H1 (cell line): Measurements from ENCODE around the gene BORA. TPM values are rescaled to one million over a fixed set of nuclear protein-coding genes. Genes with fewer than 3 reads are reported as not detected.

Source experiments
- CTCF ChIA-PET: fragments of 300-600 bp; sonication (Branson Sonifier 250); formaldehyde crosslinking; loops from one replicate; lab custom pipeline; 2021; ENCODE audit not compliant: partially characterized antibody; lab: Charles Lee
- POLR2A ChIA-PET: fragments of 300-600 bp; sonication (Branson Sonifier 250); formaldehyde crosslinking; loops from one replicate; lab custom pipeline; 2021; ENCODE audit warnings: inconsistent platforms; ENCODE audit not compliant: partially characterized antibody; lab: Charles Lee
- DNase-seq, 2 experiments: peaks; one replicate each; pipeline versions ENCODE4 v3.0.0 to v3.0.0-alpha.2; 2010 to 2022; ENCODE audit warnings: low spot score in 2 of 2, low read depth in 1 of 2, mixed read lengths in 1 of 2
- FAIRE-seq: peaks from 2 replicates; lab custom pipeline; 2011; peaks lifted over from hg19 to GRCh38; lab: Jason Lieb, UNC
- H2AFZ ChIP-seq: 2 replicates; pipeline ENCODE4 v1.8.1; 2012; ENCODE audit warnings: low read length, inconsistent platforms
- H2AK5ac ChIP-seq: 2 replicates; pipeline ENCODE4 v1.6.1; 2013; ENCODE audit warnings: low read depth, low read length
- H2BK120ac ChIP-seq: replicated peaks from 2 replicates; pipeline ENCODE3; 2013; ENCODE audit warnings: low read depth, low read length, inconsistent platforms
- H2BK12ac ChIP-seq: 2 replicates; pipeline ENCODE4 v1.6.1; 2013; ENCODE audit warnings: low read depth, low read length
- H2BK15ac ChIP-seq: 2 replicates; pipeline ENCODE4 v1.6.1; 2013; ENCODE audit warnings: low read length
- H2BK20ac ChIP-seq: 2 replicates; pipeline ENCODE4 v1.6.1; 2013; ENCODE audit warnings: low read length
- H2BK5ac ChIP-seq: 2 replicates; pipeline ENCODE4 v1.6.1; 2013; ENCODE audit warnings: low read depth, low read length
- H3K14ac ChIP-seq: 2 replicates; pipeline ENCODE4 v1.6.1; 2013; ENCODE audit warnings: inconsistent platforms; ENCODE audit not compliant: insufficient read length
- H3K18ac ChIP-seq: 2 replicates; pipeline ENCODE4 v1.6.1; 2013; ENCODE audit warnings: low read length; ENCODE audit errors: extremely low read depth
- H3K23ac ChIP-seq: 2 replicates; pipeline ENCODE4 v1.6.1; 2013; ENCODE audit warnings: inconsistent platforms; ENCODE audit not compliant: insufficient read length
- H3K23me2 ChIP-seq: 2 replicates; pipeline ENCODE4 v1.6.1; 2013; ENCODE audit warnings: low read depth, low read length
- H3K27ac ChIP-seq: 2 replicates; pipeline ENCODE4 v1.6.1; 2011; ENCODE audit warnings: low read depth, low read length, inconsistent platforms
- H3K27me3 ChIP-seq, 4 experiments: replicated peaks in 1 of 4; 1 replicate in 1 of 4; 2 replicates in 3 of 4; pipeline versions ENCODE4 v1.6.1 to v1.8.1; 2011 to 2013; ENCODE audit warnings: low read length in 3 of 4, mild to moderate bottlenecking in 3 of 4, inconsistent platforms in 2 of 4, mixed read lengths in 2 of 4, moderate library complexity in 1 of 4; ENCODE audit not compliant: control insufficient read depth in 3 of 4, insufficient read depth in 3 of 4; ENCODE audit errors: extremely low read depth in 1 of 4
- H3K36me3 ChIP-seq, 4 experiments: 2 replicates each; pipeline versions ENCODE4 v1.6.1 to v1.8.1; 2011 to 2013; ENCODE audit warnings: mild to moderate bottlenecking in 4 of 4, low read length in 3 of 4, moderate library complexity in 2 of 4, control low read depth in 1 of 4, inconsistent platforms in 1 of 4; ENCODE audit not compliant: insufficient read depth in 4 of 4, control insufficient read depth in 2 of 4
- H3K4ac ChIP-seq: replicated peaks from 2 replicates; pipeline ENCODE3; 2013; ENCODE audit warnings: low read length, low read depth, mixed read lengths, inconsistent platforms; ENCODE audit not compliant: insufficient read length
- H3K4me1 ChIP-seq, 4 experiments: replicated peaks in 1 of 4; 1 replicate in 1 of 4; 2 replicates in 3 of 4; pipeline versions ENCODE4 v1.6.1 to v1.8.1; 2011 to 2013; ENCODE audit warnings: low read length in 3 of 4, inconsistent platforms in 2 of 4, mixed read lengths in 1 of 4; ENCODE audit not compliant: insufficient read depth in 4 of 4, control insufficient read depth in 3 of 4
- H3K4me2 ChIP-seq, 2 experiments: 2 replicates each; pipeline versions ENCODE4 v1.6.1 to v1.8.1; 2011 to 2013; ENCODE audit warnings: low read depth in 2 of 2, low read length in 2 of 2, control low read depth in 1 of 2, inconsistent platforms in 1 of 2, mild to moderate bottlenecking in 1 of 2; ENCODE audit not compliant: insufficient read depth in 1 of 2
- H3K4me3 ChIP-seq, 4 experiments: fragments of 200-600, 300-600 bp in 1 of 4; sonication (generic), shearing (Covaris generic), sonication (Bioruptor Twin) in 1 of 4; 2 replicates each; pipeline versions ENCODE4 v1.5.1 to v1.8.1; 2011 to 2016; ENCODE audit warnings: low read length in 4 of 4, low read depth in 3 of 4, control low read depth in 2 of 4, inconsistent platforms in 2 of 4, mild to moderate bottlenecking in 2 of 4, mixed read lengths in 1 of 4, moderate library complexity in 1 of 4; ENCODE audit not compliant: insufficient read depth in 2 of 4; ENCODE audit errors: extremely low read depth in 1 of 4
- H3K56ac ChIP-seq: replicated peaks from 2 replicates; pipeline ENCODE3; 2013; ENCODE audit warnings: low read depth, mild to moderate bottlenecking, mixed read lengths, low read length, inconsistent platforms; ENCODE audit not compliant: insufficient read length
- H3K79me1 ChIP-seq: 2 replicates; pipeline ENCODE4 v1.6.1; 2013; ENCODE audit warnings: low read depth, low read length, control low read depth
- H3K79me2 ChIP-seq, 2 experiments: 2 replicates each; pipeline versions ENCODE4 v1.6.1 to v1.8.1; 2012 to 2013; ENCODE audit warnings: low read length in 2 of 2, mild to moderate bottlenecking in 2 of 2, inconsistent platforms in 1 of 2; ENCODE audit not compliant: insufficient read depth in 2 of 2, control insufficient read depth in 1 of 2
- H3K9ac ChIP-seq, 4 experiments: replicated peaks in 1 of 4; 1 replicate in 1 of 4; 2 replicates in 3 of 4; pipeline versions ENCODE4 v1.6.1 to v1.8.1; 2011 to 2013; ENCODE audit warnings: low read depth in 3 of 4, low read length in 3 of 4, control low read depth in 2 of 4, mild to moderate bottlenecking in 2 of 4, moderate library complexity in 2 of 4, inconsistent platforms in 1 of 4; ENCODE audit errors: extremely low read depth in 1 of 4
- H3K9me3 ChIP-seq, 2 experiments: 2 replicates each; pipeline versions ENCODE4 v1.6.1 to v1.8.1; 2012 to 2013; ENCODE audit warnings: mild to moderate bottlenecking in 2 of 2, moderate library complexity in 2 of 2, control low read depth in 1 of 2, inconsistent platforms in 1 of 2, low read depth in 1 of 2, low read length in 1 of 2, mixed read lengths in 1 of 2; ENCODE audit not compliant: insufficient read depth in 2 of 2
- H4K20me1 ChIP-seq, 2 experiments: replicated peaks in 1 of 2; 2 replicates each; pipeline versions ENCODE3 to v1.8.1; 2011 to 2013; ENCODE audit warnings: inconsistent platforms in 2 of 2, low read length in 2 of 2, mild to moderate bottlenecking in 1 of 2; ENCODE audit not compliant: insufficient read depth in 2 of 2, control insufficient read depth in 1 of 2
- H4K5ac ChIP-seq: 2 replicates; pipeline ENCODE4 v1.6.1; 2013; ENCODE audit warnings: low read length, low read depth, mixed read lengths, inconsistent platforms; ENCODE audit not compliant: insufficient read length
- H4K8ac ChIP-seq: 2 replicates; pipeline ENCODE4 v1.8.0; 2013; ENCODE audit warnings: mild to moderate bottlenecking, moderate library complexity, low read length, inconsistent platforms; ENCODE audit not compliant: insufficient read depth; ENCODE audit errors: extremely low read depth
- H4K91ac ChIP-seq: replicated peaks from 2 replicates; pipeline ENCODE3; 2013; ENCODE audit warnings: low read length, mixed read lengths, inconsistent platforms; ENCODE audit not compliant: insufficient read length
- CHD1 ChIP-seq: IDR thresholded peaks from 2 replicates; pipeline ENCODE4 v1.6.1; 2012; ENCODE audit warnings: low read depth, low read length, improper control_type of control experiment
- CHD2 ChIP-seq: IDR thresholded peaks from 2 replicates; pipeline ENCODE4 v1.6.1; 2012; ENCODE audit warnings: low read length, improper control_type of control experiment
- CTBP2 ChIP-seq: IDR thresholded peaks from 2 replicates; pipeline ENCODE4 v1.7.0; 2011; ENCODE audit warnings: borderline replicate concordance, mild to moderate bottlenecking, moderate library complexity, mixed read lengths, low read length; ENCODE audit not compliant: insufficient read depth, insufficient read length
- NANOG ChIP-seq: IDR thresholded peaks from 2 replicates; pipeline ENCODE4 v1.6.1; 2011; ENCODE audit warnings: low read length, low read depth, mild to moderate bottlenecking, inconsistent platforms; ENCODE audit not compliant: insufficient read depth, poor library complexity, severe bottlenecking
- POU5F1 ChIP-seq: IDR thresholded peaks from 2 replicates; pipeline ENCODE4 v1.6.1; 2011; ENCODE audit warnings: low read depth, mild to moderate bottlenecking, low read length, moderate library complexity
- RAD21 ChIP-seq, 2 experiments: IDR thresholded peaks in 1 of 2; conservative IDR thresholded peaks in 1 of 2; 2 replicates each; pipeline ENCODE4 v1.6.1; 2011; ENCODE audit warnings: low read depth in 2 of 2, low read length in 2 of 2, improper control_type of control experiment in 1 of 2, inconsistent platforms in 1 of 2, mild to moderate bottlenecking in 1 of 2, moderate library complexity in 1 of 2
- RXRA ChIP-seq: IDR thresholded peaks from 2 replicates; pipeline ENCODE4 v1.6.1; 2011; ENCODE audit warnings: low read depth, mild to moderate bottlenecking, low read length, moderate library complexity; ENCODE audit not compliant: insufficient read depth
- SIX5 ChIP-seq: IDR thresholded peaks from 2 replicates; pipeline ENCODE4 v1.6.1; 2011; ENCODE audit warnings: mild to moderate bottlenecking, low read depth, low read length
- TBP ChIP-seq: IDR thresholded peaks from 2 replicates; pipeline ENCODE4 v1.6.1; 2011; ENCODE audit warnings: low read depth, low read length, improper control_type of control experiment
- TCF12 ChIP-seq: IDR thresholded peaks from 2 replicates; pipeline ENCODE4 v1.6.1; 2011; ENCODE audit warnings: low read depth, mild to moderate bottlenecking, low read length
- USF2 ChIP-seq: IDR thresholded peaks from 2 replicates; pipeline ENCODE4 v1.6.1; 2011; ENCODE audit warnings: low read length, improper control_type of control experiment
- YY1 ChIP-seq: IDR thresholded peaks from 2 replicates; pipeline ENCODE4 v1.6.1; 2011; ENCODE audit warnings: low read depth, mild to moderate bottlenecking, low read length
- ZNF274 ChIP-seq: IDR thresholded peaks from 2 replicates; pipeline ENCODE4 v1.7.0; 2012; ENCODE audit warnings: low read length, borderline replicate concordance; ENCODE audit errors: extremely low read depth
- WGBS, 2 experiments: shearing (Covaris generic) in 1 of 2; methylation state at CpG; one replicate each; pipeline versions ENCODE4 v1.1.6 to v1.1.7; 2013 to 2015; ENCODE audit warnings: low lambda C conversion rate in 2 of 2, mixed read lengths in 2 of 2, inconsistent platforms in 1 of 2, low coverage in 1 of 2, missing lambda C conversion rate in 1 of 2; ENCODE audit not compliant: insufficient replicate concordance in 2 of 2, insufficient coverage in 1 of 2, insufficient read length in 1 of 2; ENCODE audit errors: extremely low coverage in 1 of 2, missing lambda C conversion rate in 1 of 2; 5-methylcytosine and 5-hydroxymethylcytosine counted together
- polyA plus RNA-seq, 7 experiments: library from polyadenylated mRNA; depleted of rRNA in 3 of 7; stranded (reverse) in 5 of 7; unstranded in 2 of 7; fragments of >200 nt in 5 of 7; fragments of 200-250 nt in 2 of 7; gene quantifications; 1 replicate in 5 of 7; 2 replicates in 1 of 7; 4 replicates in 1 of 7; pipeline versions ENCODE4 v1.2.1 to v1.2.3, GENCODE V29; 2011 to 2013; ENCODE audit warnings: missing spikeins in 2 of 7, mixed read lengths in 2 of 7
- total RNA-seq: library from RNA; stranded (reverse); fragmentation: NEBNext Ultra II Directional; extraction: Animal tissue kit (Norgen Biotek cat#: 25700); gene quantifications from 2 replicates; pipeline ENCODE4 v1.2.1, GENCODE V29; 2021

Gene BORA
- total and polyA plus RNA-seq, 2 of the 8 experiments (the other 6 are each of a cell fraction or from before 2014, with no cell fraction given): 4.9 to 12.9 TPM

GRCh38 chr13:72763411-72763810 is 35.7 kb downstream of the BORA start:
- H2BK12ac ChIP-seq: no peak overlapping the region
- DNase-seq: no peak
- no peak overlapping the region for H3K4me3 ChIP-seq
- H3K27me3 ChIP-seq: no peaks in the 10 kb centered on the region
- H2BK20ac ChIP-seq: no peak overlapping the region
- H3K4me2 ChIP-seq: no peak overlapping the region
- no peak overlapping the region for H2BK120ac ChIP-seq
- H2AK5ac ChIP-seq: no peak overlapping the region
- CTCF ChIA-PET: no interaction called here
- no peaks in the 10 kb centered on the region for H3K4me1 ChIP-seq
- H3K36me3 ChIP-seq: peaks cover 27 to 95% (median 65%) of the 10 kb centered on the region in 4 experiments
- no peak for FAIRE-seq
- WGBS, 2 experiments: 94% methylated on average over 2 of the region's 2 CpGs; no CpG with 5 or more reads in 1 of the 2 experiments
- no peaks in the 10 kb centered on the region for H3K9me3 ChIP-seq
- no peak overlapping the region for H4K91ac ChIP-seq
- no peak overlapping the region for H3K27ac ChIP-seq
- H4K20me1 ChIP-seq: peaks cover 0 to 4% of the 10 kb centered on the region in 2 experiments
- POLR2A ChIA-PET: interaction anchor here (1.6 kb wide), 1 partner anchor 18 kb away, joined by 6 read pairs; the partner anchor contains the start of gene DIS3
- no peak overlapping the region for H3K14ac ChIP-seq
- no peaks in the 10 kb centered on the region for H3K23me2 ChIP-seq
- no peak overlapping the region for H4K8ac ChIP-seq
- H3K4ac ChIP-seq: no peak overlapping the region
- H3K79me2 ChIP-seq: no peaks in the 10 kb centered on the region
- H4K5ac ChIP-seq: no peak overlapping the region
- H2AFZ ChIP-seq: no peak overlapping the region
- H2BK15ac ChIP-seq: no peak overlapping the region
- no peak overlapping the region for H3K56ac ChIP-seq
- H3K23ac ChIP-seq: no peak overlapping the region
- H3K9ac ChIP-seq: no peak overlapping the region
- H3K79me1 ChIP-seq: no peaks in the 10 kb centered on the region
- no peak overlapping the region for H2BK5ac ChIP-seq
- H3K18ac ChIP-seq: no peak overlapping the region
- TF ChIP-seq POU5F1 (no peak), YY1 (no peak), TBP (no peak), RAD21 (IDR thresholded peaks at IDR 0.05 in 1 of 2, conservative IDR thresholded peaks at IDR 0.05 in 1 of 2; ENCODE audit: low read depth in 2 of 2, low read length in 2 of 2) (no peak), CHD1 (no peak), NANOG (no peak), CTBP2 (no peak), SIX5 (no peak), TCF12 (no peak), RXRA (no peak), ZNF274 (no peak), USF2 (no peak), CHD2 (no peak)
